Testis (tissue), 2 donors: ENCODE results near the gene PDE6A.

Experiments used
- POLR2A ChIP-seq: fragments of 450-650 bp; IDR thresholded peaks from one replicate; pipeline ENCODE4 v1.6.1; 2017; ENCODE audit warnings: antibody characterized with exemption, mild to moderate bottlenecking, moderate library complexity
- TF ChIP-seq, protein P1 (sequence below), 3 experiments: fragments of 450-650 bp in 2 of 3; fragments of 200-600 bp in 1 of 3; sonication (generic) in 1 of 3; IDR thresholded peaks; one replicate each; pipeline ENCODE4 v1.5.1; 2016 to 2019; ENCODE audit warnings: antibody characterized with exemption in 3 of 3, mild to moderate bottlenecking in 2 of 3, moderate library complexity in 1 of 3

GRCh38 chr5:149979896-149980295, 35.3 kb upstream of the PDE6A start:
- no peak for TF ChIP-seq POLR2A
- TF ChIP-seq, protein P1, sequence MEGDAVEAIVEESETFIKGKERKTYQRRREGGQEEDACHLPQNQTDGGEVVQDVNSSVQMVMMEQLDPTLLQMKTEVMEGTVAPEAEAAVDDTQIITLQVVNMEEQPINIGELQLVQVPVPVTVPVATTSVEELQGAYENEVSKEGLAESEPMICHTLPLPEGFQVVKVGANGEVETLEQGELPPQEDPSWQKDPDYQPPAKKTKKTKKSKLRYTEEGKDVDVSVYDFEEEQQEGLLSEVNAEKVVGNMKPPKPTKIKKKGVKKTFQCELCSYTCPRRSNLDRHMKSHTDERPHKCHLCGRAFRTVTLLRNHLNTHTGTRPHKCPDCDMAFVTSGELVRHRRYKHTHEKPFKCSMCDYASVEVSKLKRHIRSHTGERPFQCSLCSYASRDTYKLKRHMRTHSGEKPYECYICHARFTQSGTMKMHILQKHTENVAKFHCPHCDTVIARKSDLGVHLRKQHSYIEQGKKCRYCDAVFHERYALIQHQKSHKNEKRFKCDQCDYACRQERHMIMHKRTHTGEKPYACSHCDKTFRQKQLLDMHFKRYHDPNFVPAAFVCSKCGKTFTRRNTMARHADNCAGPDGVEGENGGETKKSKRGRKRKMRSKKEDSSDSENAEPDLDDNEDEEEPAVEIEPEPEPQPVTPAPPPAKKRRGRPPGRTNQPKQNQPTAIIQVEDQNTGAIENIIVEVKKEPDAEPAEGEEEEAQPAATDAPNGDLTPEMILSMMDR (IDR thresholded peaks at IDR 0.05) = no peak
